Measurements from ENCODE around the gene HOXA6. TPM values are rescaled to one million over a fixed set of nuclear protein-coding genes. Genes with fewer than 3 reads are reported as not detected.

HOXA6 gene
- total RNA-seq, 4 donors from 2014 or later = 1.1 to 13.1 (median 6.4) TPM

DNA sequence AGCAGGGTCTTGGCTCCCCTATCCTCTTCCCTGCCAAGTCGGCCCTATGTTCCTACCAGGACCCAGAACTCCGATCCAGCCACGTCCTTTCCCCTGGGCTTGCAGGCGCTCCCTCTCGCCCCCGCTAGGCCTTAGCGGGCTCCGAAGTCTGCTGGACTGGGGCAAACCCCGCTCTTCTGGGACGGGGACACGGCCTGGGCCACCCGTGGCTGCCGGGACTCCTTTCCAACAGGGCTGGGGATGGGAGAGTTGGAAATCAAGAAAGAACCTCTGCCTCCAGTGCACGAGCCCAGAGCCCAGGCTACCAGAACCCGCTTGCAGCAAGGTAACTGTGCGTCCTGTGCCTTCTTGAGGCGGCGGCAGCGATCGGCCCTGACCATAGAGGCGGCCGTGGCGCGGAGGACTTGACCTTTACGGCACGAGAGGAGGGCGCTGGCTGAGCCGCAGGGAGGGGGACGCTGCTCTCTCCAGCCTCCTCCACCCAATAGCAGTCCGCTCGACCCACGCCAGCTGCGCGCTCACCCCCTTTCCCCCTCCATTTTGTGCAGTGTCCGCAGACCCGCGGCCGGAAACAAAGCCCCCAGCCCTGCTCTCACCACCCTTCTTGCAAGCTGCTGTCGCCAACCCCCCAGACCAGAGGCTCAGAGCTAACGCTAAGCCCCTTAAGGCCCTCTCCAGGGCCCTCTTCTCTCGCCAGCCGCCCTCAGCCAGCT is 44.4 kb upstream of the HOXA6 start:
- ATAC-seq (ENCODE audit: low FRiP score) = no peak
- TF ChIP-seq, protein P1, sequence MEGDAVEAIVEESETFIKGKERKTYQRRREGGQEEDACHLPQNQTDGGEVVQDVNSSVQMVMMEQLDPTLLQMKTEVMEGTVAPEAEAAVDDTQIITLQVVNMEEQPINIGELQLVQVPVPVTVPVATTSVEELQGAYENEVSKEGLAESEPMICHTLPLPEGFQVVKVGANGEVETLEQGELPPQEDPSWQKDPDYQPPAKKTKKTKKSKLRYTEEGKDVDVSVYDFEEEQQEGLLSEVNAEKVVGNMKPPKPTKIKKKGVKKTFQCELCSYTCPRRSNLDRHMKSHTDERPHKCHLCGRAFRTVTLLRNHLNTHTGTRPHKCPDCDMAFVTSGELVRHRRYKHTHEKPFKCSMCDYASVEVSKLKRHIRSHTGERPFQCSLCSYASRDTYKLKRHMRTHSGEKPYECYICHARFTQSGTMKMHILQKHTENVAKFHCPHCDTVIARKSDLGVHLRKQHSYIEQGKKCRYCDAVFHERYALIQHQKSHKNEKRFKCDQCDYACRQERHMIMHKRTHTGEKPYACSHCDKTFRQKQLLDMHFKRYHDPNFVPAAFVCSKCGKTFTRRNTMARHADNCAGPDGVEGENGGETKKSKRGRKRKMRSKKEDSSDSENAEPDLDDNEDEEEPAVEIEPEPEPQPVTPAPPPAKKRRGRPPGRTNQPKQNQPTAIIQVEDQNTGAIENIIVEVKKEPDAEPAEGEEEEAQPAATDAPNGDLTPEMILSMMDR (IDR thresholded peaks at IDR 0.05) = no peak
- DNase-seq (ENCODE audit: low spot score) = no peak

DNA sequence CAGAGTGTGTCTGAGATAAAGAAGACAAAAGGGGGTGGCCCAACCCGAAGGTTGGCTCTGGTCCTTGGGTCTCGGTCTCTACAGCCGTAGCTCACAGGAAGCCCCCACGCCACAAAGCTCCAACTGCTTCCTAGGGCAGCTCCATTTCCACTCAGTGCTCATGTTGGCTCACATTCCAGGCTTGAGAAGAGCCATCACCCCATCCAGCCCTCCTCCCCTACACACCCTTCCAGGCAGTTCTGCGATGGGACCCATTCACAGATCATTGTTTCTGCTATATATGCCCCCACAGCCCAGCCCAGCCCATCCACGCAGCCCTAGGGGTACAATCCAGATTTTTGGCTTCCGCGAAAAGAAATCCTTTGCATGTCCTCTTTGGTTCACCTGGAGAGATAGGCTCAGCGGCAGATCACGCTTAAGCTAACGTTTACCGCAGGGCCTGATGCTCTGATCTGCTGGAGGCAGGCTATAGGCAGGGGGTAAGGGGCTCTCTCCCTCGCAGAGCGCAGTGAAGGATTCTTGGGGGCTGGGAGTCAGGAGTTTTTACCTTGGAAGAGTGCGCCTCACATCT is 43.7 kb upstream of the HOXA6 start:
- ATAC-seq (ENCODE audit: low FRiP score) (no peak), DNase-seq (ENCODE audit: low spot score) (peak; percentile 14)
- TF ChIP-seq, protein P1 (IDR thresholded peaks at IDR 0.05) = no peak

DNA sequence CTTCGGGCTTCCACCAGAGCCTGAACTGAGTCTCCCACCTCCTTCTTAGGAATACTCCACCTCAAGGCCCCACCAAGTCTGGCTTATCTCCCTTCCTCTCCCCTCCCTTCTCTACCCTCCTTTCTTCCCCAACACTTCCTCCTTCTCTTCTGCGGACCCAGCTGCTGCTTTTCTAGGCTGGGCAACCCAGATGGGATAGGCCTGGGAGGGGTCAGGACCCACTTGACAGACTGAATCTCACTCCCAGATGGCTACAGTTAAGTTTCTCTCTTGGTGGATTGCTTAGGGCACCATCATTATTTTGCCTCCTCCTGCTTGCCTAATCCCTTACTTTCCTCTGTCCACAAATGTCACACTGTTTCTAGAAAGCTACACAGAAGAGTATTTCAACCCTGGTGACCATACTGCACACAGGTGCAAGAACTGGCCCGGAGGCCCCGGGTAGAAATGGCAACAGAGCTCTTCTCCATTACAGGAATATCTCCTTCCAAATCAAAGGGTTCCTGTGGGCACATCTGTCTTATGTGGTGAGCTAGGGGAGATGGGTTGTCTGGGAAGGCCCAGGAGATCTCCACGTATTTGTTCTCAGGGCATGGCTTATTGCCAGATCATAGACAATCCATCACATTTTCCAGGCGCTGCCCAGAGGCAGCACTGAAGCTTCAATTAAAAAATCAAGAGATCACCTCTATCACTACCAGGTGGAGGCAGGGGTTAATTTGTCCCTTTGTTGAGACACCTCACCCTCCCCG is 42.6 kb upstream of the HOXA6 start:
- TF ChIP-seq, protein P1 (IDR thresholded peaks at IDR 0.05) = no peak
- ATAC-seq (ENCODE audit: low FRiP score) (no peak), DNase-seq (ENCODE audit: low spot score) (no peak)

DNA sequence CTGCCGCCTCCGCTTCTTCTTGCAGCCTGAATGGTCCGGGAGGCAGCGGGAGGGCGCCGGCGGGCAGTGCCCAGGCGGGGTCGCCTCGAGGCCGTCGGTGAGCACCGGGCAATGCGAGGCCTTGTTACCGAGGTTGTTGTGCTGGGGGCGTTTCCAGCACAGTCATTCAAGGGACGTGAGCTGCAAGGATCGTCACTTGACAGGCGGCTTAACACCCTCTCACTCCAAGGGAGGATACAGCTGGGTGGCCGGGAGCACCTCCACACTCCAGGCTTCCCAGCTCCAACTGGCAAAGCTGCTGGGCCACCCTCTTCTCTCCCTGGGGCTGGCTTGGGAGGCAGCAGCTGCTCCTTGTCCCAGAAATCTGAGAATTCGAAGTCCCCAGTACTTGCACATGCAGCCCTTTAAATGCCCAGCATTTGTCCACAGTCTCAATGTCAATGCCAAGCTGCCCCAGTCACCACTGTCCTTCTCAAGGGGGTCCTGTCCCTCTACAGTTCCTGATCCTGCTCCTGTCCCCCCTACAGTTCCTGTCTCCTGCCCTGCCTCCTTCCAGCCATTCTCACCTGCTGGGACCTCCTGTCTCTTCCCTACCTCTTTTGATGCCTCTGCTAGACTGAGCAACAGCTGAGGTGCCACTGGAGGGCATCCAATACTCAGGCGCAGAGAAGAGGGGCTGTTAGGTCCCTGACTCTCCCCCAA is 41.9 kb upstream of the HOXA6 start:
- ATAC-seq (ENCODE audit: low FRiP score) = no peak
- TF ChIP-seq, protein P1 (IDR thresholded peaks at IDR 0.05) = no peak
- peak; percentile 15 for DNase-seq (ENCODE audit: low spot score)

DNA sequence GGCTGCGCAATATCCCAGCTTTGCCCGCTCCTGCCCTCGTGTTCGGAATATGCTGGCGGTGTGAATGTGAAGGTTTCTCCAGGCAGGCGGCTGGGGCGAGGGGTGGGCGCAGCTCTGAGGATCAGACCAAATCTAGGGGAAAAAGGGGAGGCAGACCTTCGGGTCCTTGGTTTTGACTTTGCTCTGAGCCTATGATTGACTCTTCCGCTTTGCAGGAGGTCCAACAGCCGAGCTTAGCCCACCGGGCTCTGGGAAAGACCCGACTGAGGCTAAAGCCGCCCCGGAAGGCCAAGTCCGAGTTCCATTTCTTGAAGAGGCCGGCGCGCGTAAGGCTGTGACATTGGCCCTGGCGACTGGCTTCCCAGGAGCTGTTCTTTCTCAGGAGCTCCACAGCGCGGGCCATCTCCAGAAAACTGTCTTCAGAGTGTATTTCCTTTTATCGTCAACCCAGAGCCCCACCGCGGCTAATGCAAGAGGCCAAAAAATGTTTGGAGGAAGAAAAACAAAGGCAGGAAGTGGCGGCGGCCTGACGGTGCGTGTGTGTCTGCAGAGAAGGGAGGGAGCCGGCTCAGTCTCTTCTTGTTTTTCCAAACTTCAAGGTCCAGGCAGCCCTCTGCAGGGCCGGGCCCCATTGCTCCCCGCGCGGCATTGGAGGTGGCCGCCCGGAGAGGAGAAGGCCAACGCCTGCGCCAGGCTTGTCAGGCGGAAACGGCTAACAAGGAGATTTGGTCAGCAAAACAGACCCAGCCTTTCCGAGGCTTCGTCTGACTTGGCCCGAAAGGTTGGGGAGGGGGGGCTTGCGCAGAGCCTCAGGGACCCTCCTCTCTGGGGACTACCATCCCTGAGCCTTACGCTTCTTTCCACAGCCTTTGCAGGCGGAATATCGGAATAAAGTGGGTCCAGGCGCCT is 41.1 kb upstream of the HOXA6 start:
- peak; percentile 24 for DNase-seq (ENCODE audit: low spot score)
- ATAC-seq (ENCODE audit: low FRiP score) = no peak
- TF ChIP-seq, protein P1 (IDR thresholded peaks at IDR 0.05) = no peak
